GDM1 (cell line): ENCODE measurements around the gene IGF2BP1.

Experiments used
- DNase-seq: peaks from one replicate; lab custom pipeline; 2025; lab: John Stamatoyannopoulos, UW

The IGF2BP1 gene

GRCh38 chr17:48997103-48997826 is at the start of gene IGF2BP1:
IGF2BP1 (plus strand) TSS chr17:48997385; CDS start chr17:48997746, 361 bp downstream.
- no peak for DNase-seq

DNA sequence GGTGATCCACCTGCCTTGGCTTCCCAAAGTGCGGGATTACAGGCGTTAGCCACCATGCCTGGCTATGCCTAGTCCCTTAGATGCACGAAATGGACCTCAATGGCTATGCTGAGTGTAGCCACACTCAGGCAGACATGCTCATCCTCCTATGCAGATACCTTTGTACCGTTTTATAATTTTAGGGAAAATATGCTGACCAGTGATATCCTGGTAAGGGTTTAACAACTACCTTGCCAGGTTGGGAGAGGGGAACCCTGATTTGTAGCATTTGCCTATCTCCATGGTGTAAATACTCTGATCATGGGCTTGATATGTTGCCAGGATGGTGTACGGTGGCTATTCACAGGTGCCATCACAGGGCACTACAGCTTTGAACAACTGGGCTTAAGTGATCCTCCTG is 45.6 kb upstream of the IGF2BP1 start:
- no peak for DNase-seq

- no peak for DNase-seq
Measured at GRCh38 chr17:48952904-48953303, 44.3 kb upstream of the IGF2BP1 start.

GRCh38 chr17:48954300-48954755 is 42.9 kb upstream of the IGF2BP1 start:
- DNase-seq = no peak

GRCh38 chr17:48960834-48961515 is 36.2 kb upstream of the IGF2BP1 start:
- DNase-seq = no peak

- no peak for DNase-seq
Measured at GRCh38 chr17:48961516-48962233, 35.5 kb upstream of the IGF2BP1 start.

DNA sequence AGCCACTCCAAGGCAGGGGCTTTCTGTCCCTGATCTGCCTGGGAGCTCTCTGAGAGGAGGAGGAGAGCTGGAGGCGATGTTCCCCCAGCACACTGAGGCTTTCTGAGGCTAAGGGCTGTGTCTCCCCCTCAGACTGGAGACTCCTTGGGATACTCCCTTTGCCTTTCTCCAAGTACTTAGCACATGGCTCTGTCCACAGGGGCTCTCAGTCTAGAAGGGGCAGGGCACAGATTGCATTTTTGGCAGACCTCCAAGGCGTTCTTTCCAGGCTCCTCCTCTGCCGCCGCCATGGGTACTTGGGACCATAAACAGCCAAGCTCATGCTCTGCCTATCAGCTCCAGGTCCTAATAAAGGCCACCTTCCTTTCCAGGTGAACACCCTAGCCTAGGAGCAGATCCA is 27.0 kb upstream of the IGF2BP1 start:
- no peak for DNase-seq

- no peak for DNase-seq
Measured at GRCh38 chr17:48970865-48971687, 26.1 kb upstream of the IGF2BP1 start.

GRCh38 chr17:48972749-48973097 is 24.5 kb upstream of the IGF2BP1 start:
- no peak for DNase-seq

GRCh38 chr17:48973806-48974205 is 23.4 kb upstream of the IGF2BP1 start:
- DNase-seq = no peak

- DNase-seq = no peak
Measured at GRCh38 chr17:48981927-48982539, 15.2 kb upstream of the IGF2BP1 start.

DNA sequence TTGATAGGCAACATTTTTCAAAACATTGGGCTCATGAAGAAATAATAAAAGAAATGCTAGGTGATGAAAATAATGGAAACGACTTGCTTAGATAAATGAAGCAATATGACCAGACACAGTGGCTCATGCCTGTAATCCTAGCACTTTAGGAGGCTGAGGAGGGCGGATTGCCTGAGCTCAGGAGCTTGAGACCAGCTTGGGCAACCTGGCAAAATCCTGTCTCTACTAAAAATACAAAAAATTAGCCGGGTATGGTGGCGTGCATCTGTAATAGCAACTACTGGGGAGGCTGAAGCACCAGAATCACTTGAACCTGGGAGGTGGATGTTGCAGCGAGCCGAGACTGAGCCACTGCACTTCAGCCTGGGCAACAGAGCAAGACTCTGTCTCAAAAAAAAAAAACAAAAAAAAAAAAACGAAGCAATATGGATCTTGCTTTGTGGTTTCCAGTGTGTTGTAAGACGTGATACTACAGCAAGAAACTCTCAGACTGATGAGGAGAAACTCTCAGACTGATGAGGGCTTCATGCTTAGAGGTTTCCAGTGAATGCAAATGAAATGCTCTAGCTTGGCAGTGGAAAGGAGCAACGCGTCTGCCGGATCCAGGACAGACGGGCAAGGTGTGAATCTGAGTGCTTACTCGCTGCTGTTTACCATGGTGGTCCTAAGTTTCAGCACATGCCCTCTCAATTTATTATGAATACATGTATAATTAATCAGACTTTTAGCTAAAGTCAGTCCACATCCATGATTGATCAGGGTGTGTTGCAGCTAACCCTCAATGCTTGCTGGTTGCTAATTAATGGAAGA is 11.5 kb upstream of the IGF2BP1 start:
- DNase-seq = no peak

GRCh38 chr17:48989100-48989499 is 8.1 kb upstream of the IGF2BP1 start:
- DNase-seq = no peak

GRCh38 chr17:48990882-48991357 is 6.3 kb upstream of the IGF2BP1 start:
- no peak for DNase-seq

DNA sequence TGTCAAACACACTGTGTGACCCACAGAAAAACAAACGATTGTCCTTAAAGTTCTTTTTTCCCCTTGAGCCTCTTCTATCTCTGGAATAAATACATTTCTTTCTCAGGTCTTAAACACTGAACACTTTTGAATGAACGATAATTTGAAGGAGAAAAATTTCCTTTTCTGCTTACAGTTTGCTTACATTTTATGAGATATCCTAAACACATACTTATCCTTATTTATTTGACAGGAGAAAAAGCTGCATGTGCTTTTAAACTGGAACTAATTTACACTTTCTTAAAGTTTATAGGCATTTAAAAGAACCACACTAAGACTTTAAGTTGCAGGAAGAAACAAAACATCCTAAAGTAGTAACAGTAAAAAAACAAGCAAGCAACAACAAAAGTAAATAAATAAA is 4.7 kb upstream of the IGF2BP1 start:
- DNase-seq = no peak

- DNase-seq = no peak
Measured at GRCh38 chr17:48993305-48993704, 3.9 kb upstream of the IGF2BP1 start.

DNA sequence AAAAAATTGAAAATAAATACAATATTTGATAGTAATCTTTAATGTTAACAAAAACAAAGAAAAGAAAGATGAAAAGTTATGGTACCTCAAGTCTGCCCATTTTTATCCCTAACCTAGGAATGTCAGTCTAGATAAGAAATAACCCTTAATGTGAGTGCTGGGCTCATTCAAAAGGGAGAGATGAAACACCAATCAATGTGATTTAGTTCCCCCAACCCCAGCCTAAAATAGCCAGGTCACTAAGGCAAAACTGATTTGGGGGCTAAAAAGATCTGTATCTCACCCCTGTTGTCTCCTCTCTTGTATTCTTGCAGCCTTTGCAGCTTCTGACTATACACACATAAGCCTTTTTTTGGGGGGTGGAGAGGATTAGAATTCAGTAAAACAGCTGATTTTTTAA is 3.2 kb upstream of the IGF2BP1 start:
- DNase-seq = no peak

DNA sequence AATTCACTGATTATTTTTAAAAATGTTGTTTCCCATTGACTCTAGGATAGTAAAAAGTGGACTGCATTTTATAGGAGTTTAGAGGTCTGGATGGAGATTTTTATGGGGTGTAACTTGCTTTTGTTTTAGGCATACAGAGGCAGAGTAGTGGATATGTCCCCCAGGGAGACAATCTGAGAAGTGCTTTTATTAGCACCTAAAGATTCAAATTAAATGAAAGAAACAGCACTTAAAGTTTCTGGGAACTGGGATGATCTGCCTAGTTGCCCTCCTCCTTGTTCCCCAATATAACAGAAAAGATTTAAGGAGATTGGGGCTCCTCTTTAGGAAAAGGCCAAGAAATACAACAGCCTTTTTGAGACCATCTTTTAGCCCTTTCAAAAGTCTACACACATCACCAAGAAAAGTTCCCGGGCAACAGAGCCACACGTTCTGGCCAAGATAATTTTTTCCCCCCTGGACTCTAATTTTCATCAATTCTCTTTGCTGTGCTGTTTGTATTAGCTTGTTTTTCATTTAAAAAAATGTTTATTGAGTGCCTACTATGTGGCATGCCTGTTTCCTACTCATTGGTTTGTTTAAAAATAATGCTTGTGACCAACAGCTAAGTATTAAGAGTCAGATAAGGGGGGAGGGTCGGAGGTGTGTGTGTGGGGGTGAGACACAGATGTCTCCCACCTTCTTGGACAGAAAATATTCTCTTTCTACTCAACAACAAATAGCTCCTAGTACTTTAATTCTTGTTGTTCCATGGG is 2.5 kb upstream of the IGF2BP1 start:
- no peak for DNase-seq

GRCh38 chr17:48995304-48995973 is 1.7 kb upstream of the IGF2BP1 start:
- DNase-seq = no peak
